CD14-positive monocyte (primary cell): ENCODE data around the gene AS3MT. TPM values are rescaled to one million over a fixed set of nuclear protein-coding genes. Genes with fewer than 3 reads are reported as not detected.

Experiments used
- DNase-seq, 3 donors: peaks; one replicate each; pipeline ENCODE4 v3.0.0-alpha.2; 2011 to 2022
- H2AFZ ChIP-seq: 2 replicates; pipeline ENCODE4 v1.6.0; 2012; ENCODE audit warnings: mild to moderate bottlenecking, low read depth, low read length, inconsistent platforms; ENCODE audit not compliant: insufficient read depth, poor library complexity, severe bottlenecking
- H3K27ac ChIP-seq, 2 donors: 1 replicate in 1 of 2; 2 replicates in 1 of 2; pipeline ENCODE4 v1.5.1; 2012 to 2013; ENCODE audit warnings: low read length in 2 of 2, control low read depth in 1 of 2, inconsistent platforms in 1 of 2, low read depth in 1 of 2, mild to moderate bottlenecking in 1 of 2
- H3K27me3 ChIP-seq, 2 donors: one replicate each; pipeline versions ENCODE4 v1.6.0 to v1.6.1; 2011 to 2013; ENCODE audit warnings: low read length in 2 of 2; ENCODE audit not compliant: control insufficient read depth in 2 of 2, insufficient read depth in 2 of 2
- H3K36me3 ChIP-seq, 2 donors: replicated peaks in 1 of 2; 1 replicate in 1 of 2; 2 replicates in 1 of 2; pipeline versions ENCODE4 v1.5.1 to v1.6.1; 2012 to 2013; ENCODE audit warnings: low read length in 2 of 2, control low read depth in 1 of 2, inconsistent platforms in 1 of 2, mild to moderate bottlenecking in 1 of 2; ENCODE audit not compliant: insufficient read depth in 2 of 2, control insufficient read depth in 1 of 2
- H3K4me1 ChIP-seq, 2 donors: 1 replicate in 1 of 2; 2 replicates in 1 of 2; pipeline versions ENCODE4 v1.5.1 to v1.6.1; 2012 to 2013; ENCODE audit warnings: low read length in 2 of 2, control low read depth in 1 of 2, inconsistent platforms in 1 of 2, mild to moderate bottlenecking in 1 of 2, moderate library complexity in 1 of 2; ENCODE audit not compliant: insufficient read depth in 2 of 2, control insufficient read depth in 1 of 2
- H3K4me2 ChIP-seq: replicated peaks from 2 replicates; pipeline ENCODE3; 2012; ENCODE audit warnings: low read length, moderate library complexity, mild to moderate bottlenecking; ENCODE audit not compliant: poor library complexity, severe bottlenecking; ENCODE audit errors: extremely low read depth
- H3K4me3 ChIP-seq, 3 experiments: fragments of 200-600 bp in 1 of 3; sonication (generic) in 1 of 3; replicated peaks in 1 of 3; 1 replicate in 2 of 3; 2 replicates in 1 of 3; pipeline ENCODE4 v1.5.1; 2011 to 2013; ENCODE audit warnings: low read length in 3 of 3, mild to moderate bottlenecking in 3 of 3, control low read depth in 2 of 3, low read depth in 2 of 3, inconsistent platforms in 1 of 3, moderate library complexity in 1 of 3
- H3K79me2 ChIP-seq: 2 replicates; pipeline ENCODE4 v1.6.0; 2012; ENCODE audit warnings: mild to moderate bottlenecking, control low read depth, inconsistent platforms, low read length, moderate library complexity; ENCODE audit not compliant: insufficient read depth
- H3K9ac ChIP-seq: 2 replicates; pipeline ENCODE4 v1.6.0; 2017; ENCODE audit warnings: low read length, mild to moderate bottlenecking; ENCODE audit not compliant: insufficient read depth, poor library complexity, severe bottlenecking
- H3K9me3 ChIP-seq, 2 donors: replicated peaks in 1 of 2; 1 replicate in 1 of 2; 2 replicates in 1 of 2; pipeline versions ENCODE4 v1.5.1 to v1.6.1; 2012 to 2013; ENCODE audit warnings: low read length in 2 of 2, control low read depth in 1 of 2; ENCODE audit not compliant: control insufficient read depth in 1 of 2, insufficient read depth in 1 of 2
- H4K20me1 ChIP-seq: 2 replicates; pipeline ENCODE4 v1.6.0; 2012; ENCODE audit warnings: mild to moderate bottlenecking, low read length, control low read depth, moderate library complexity; ENCODE audit not compliant: insufficient read depth
- H3K27ac Mint-ChIP-seq, 7 donors: one replicate each; pipeline ENCODE4 v1.8.0; 2020; ENCODE audit warnings: mild to moderate bottlenecking in 7 of 7, mixed read lengths in 7 of 7, moderate library complexity in 6 of 7, inconsistent platforms in 2 of 7
- H3K27me3 Mint-ChIP-seq, 3 donors: one replicate each; pipeline ENCODE4 v1.8.0; 2021 to 2022; ENCODE audit warnings: low read depth in 3 of 3, mild to moderate bottlenecking in 3 of 3, mixed read lengths in 3 of 3, moderate library complexity in 3 of 3, inconsistent platforms in 1 of 3
- H3K36me3 Mint-ChIP-seq, 2 donors: one replicate each; pipeline ENCODE4 v1.8.0; 2020; ENCODE audit warnings: mixed read lengths in 2 of 2, inconsistent platforms in 1 of 2, mild to moderate bottlenecking in 1 of 2
- H3K4me1 Mint-ChIP-seq: one replicate; pipeline ENCODE4 v1.8.0; 2020; ENCODE audit warnings: mild to moderate bottlenecking, mixed read lengths
- H3K4me3 Mint-ChIP-seq, 2 donors: one replicate each; pipeline ENCODE4 v1.8.0; 2020; ENCODE audit warnings: mild to moderate bottlenecking in 2 of 2, mixed read lengths in 2 of 2, moderate library complexity in 1 of 2
- H3K9me3 Mint-ChIP-seq, 7 donors: one replicate each; pipeline ENCODE4 v1.8.0; 2020 to 2022; ENCODE audit warnings: mixed read lengths in 7 of 7, mild to moderate bottlenecking in 6 of 7, moderate library complexity in 6 of 7, inconsistent platforms in 2 of 7
- WGBS: methylation state at CpG from one replicate; pipeline ENCODE4 v1.1.5; 2013; ENCODE audit warnings: missing lambda C conversion rate; ENCODE audit not compliant: insufficient coverage; 5-methylcytosine and 5-hydroxymethylcytosine counted together
- intact Hi-C, 2 donors: fragments of 100-400 bp; cut with micrococcal nuclease; formaldehyde crosslinking; loops; one replicate each; pipeline versions ENCODE4 v1.15.0 to v1.15.1; 2023
- polyA plus RNA-seq, 3 donors: library from polyadenylated mRNA; depleted of rRNA in 1 of 3; unstranded in 2 of 3; stranded (reverse) in 1 of 3; fragments of 300-500 nt in 2 of 3; fragments of >200 nt in 1 of 3; fragmentation: Illumina TruSeq in 2 of 3; gene quantifications; 1 replicate in 2 of 3; 2 replicates in 1 of 3; pipeline ENCODE4 v1.2.3, GENCODE V29; 2012 to 2021
- TF ChIP-seq, protein P1 (sequence below): fragments of 200-600 bp; IDR thresholded peaks from one replicate; pipeline ENCODE4 v1.8.0; 2022; ENCODE audit warnings: antibody characterized with exemption, mild to moderate bottlenecking

The AS3MT gene
- polyA plus RNA-seq, 3 donors: 0.09 to 0.45 TPM; not detected in 1

GRCh38 chr10:102831322-102832071 is 37.8 kb upstream of the AS3MT start:
- no peaks in the 10 kb centered on the region for H3K4me1 ChIP-seq
- Mint-ChIP-seq H3K27me3 (peaks cover 2 to 7% (median 2%) of the 10 kb centered on the region in 3 donors), H3K27ac (peak overlapping the region in 2 of 7 donors; percentile 4 to 76), H3K4me3 (no peak overlapping the region), H3K4me1 (peaks cover 11% of the 10 kb centered on the region), H3K36me3 (no peaks in the 10 kb centered on the region), H3K9me3 (no peaks in the 10 kb centered on the region)
- no peaks in the 10 kb centered on the region for H3K36me3 ChIP-seq
- DNase-seq: no peak
- H2AFZ ChIP-seq: no peak overlapping the region
- no peak overlapping the region for H3K4me3 ChIP-seq
- no peak overlapping the region for H3K9ac ChIP-seq
- no peak overlapping the region for H3K4me2 ChIP-seq
- no peak overlapping the region for H3K27ac ChIP-seq
- no peaks in the 10 kb centered on the region for H3K27me3 ChIP-seq
- H4K20me1 ChIP-seq: no peaks in the 10 kb centered on the region
- TF ChIP-seq, protein P1, sequence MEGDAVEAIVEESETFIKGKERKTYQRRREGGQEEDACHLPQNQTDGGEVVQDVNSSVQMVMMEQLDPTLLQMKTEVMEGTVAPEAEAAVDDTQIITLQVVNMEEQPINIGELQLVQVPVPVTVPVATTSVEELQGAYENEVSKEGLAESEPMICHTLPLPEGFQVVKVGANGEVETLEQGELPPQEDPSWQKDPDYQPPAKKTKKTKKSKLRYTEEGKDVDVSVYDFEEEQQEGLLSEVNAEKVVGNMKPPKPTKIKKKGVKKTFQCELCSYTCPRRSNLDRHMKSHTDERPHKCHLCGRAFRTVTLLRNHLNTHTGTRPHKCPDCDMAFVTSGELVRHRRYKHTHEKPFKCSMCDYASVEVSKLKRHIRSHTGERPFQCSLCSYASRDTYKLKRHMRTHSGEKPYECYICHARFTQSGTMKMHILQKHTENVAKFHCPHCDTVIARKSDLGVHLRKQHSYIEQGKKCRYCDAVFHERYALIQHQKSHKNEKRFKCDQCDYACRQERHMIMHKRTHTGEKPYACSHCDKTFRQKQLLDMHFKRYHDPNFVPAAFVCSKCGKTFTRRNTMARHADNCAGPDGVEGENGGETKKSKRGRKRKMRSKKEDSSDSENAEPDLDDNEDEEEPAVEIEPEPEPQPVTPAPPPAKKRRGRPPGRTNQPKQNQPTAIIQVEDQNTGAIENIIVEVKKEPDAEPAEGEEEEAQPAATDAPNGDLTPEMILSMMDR: no peak
- no peaks in the 10 kb centered on the region for H3K9me3 ChIP-seq
- WGBS: 89% methylated on average over 7 of the region's 16 CpGs
- no peaks in the 10 kb centered on the region for H3K79me2 ChIP-seq
- intact Hi-C loops: loop anchor here in 1 of 2 donors (10.0 kb wide), 1 partner anchor 413 kb away; the partner anchor contains the start of gene RPEL1

DNA sequence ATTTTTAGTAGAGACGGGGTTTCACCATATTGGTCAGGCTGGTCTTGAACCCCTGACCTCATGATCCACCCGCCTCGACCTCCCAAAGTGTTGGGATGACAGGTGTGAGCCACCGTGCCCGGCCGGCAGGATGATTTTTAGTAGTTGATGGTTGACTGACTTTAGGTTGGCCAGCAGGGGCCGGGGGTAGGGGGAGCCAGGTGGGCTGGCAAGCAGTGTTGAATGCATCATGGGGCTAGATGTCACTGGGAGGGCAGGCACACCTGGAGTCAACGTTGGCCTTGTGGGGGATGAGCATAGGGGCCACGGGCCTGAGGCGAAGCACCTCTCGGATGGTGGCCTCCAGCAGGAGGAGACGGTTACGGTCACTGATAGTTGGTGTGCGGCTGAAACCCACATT is 37.0 kb upstream of the AS3MT start:
- Mint-ChIP-seq H3K9me3 (peaks cover 1 to 4% (median 2%) of the 10 kb centered on the region in 7 donors), H3K4me1 (peaks cover 11% of the 10 kb centered on the region), H3K27me3 (peaks cover 2 to 5% (median 2%) of the 10 kb centered on the region in 3 donors), H3K27ac (peak overlapping the region in 1 of 7 donors; percentile 3), H3K36me3 (no peaks in the 10 kb centered on the region), H3K4me3 (no peak overlapping the region)
- TF ChIP-seq, protein P1: no peak
- Histone ChIP-seq H3K9me3 (peaks cover 1 to 4% of the 10 kb centered on the region in 2 donors), H3K36me3 (no peaks in the 10 kb centered on the region), H3K27me3 (no peaks in the 10 kb centered on the region), H3K4me2 (no peak overlapping the region), H3K4me1 (no peaks in the 10 kb centered on the region), H3K79me2 (no peaks in the 10 kb centered on the region), H4K20me1 (no peaks in the 10 kb centered on the region), H3K4me3 (no peak overlapping the region), H3K9ac (no peak overlapping the region), H2AFZ (no peak overlapping the region), H3K27ac (no peak overlapping the region)
- WGBS: 93% methylated on average over 11 of the region's 14 CpGs
- no peak for DNase-seq
- intact Hi-C loops: loop anchor here in 1 of 2 donors (10.0 kb wide), 1 partner anchor 413 kb away; the partner anchor contains the start of gene RPEL1
